CD4-positive, alpha-beta T cell treated with Interleukin-15 for 1 hour (primary cell): Measurements from ENCODE around the gene AIP.
"Not testable (repeated sequence)": the region's sequence is repeated elsewhere in the genome, so short reads cannot be mapped to it uniquely, and the experiment has no call there.

Source experiments
- DNase-seq: peaks from one replicate; pipeline ENCODE4 v3.0.0-alpha.2; 2020

AIP gene

GRCh38 chr11:67449116-67449844, 33.5 kb upstream of the AIP start:
- no peak for DNase-seq

DNA sequence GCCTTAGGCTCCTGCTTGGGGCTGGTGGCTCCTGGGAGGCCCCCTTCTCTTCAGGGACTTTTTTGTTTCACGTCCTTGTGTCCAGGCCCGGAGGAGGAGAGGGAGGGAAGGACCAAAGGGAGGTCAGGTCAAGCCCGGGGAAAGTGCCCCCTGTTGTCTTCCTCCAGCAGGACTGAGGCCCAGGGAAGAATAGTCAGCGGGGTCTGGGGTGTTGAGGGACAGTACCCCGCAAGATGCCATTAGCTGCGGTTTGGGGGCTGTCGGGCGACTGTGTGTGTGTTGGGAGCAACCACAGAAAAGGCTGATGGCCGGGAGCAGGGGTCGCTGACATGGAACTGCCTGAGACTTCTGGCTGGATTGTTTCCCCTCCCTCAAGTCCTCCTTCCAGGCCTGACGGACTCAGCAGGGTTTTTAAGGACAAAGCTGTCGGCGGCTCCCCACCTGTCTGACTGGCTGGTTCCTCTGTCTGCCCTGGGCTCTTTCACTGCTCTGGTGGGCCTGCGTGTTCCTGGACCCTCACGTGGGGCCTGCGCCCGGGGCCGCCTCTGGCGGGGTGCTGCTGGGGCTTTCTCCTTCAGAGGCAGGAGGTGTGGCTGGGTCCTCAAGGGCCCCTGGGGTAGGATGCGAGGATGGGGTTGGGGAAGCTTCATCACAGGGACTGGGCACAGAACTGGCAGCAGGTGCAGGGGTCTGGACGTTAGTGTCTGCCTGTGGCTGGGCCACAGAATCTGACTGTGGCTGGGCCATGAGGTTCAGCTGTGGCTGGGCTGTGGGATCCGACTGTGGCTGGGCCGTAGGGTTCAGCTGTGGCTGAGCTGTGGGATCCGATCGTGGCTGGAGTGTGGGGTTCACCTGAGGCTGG, 31.8 kb upstream of the AIP start:
- DNase-seq = no peak

DNA sequence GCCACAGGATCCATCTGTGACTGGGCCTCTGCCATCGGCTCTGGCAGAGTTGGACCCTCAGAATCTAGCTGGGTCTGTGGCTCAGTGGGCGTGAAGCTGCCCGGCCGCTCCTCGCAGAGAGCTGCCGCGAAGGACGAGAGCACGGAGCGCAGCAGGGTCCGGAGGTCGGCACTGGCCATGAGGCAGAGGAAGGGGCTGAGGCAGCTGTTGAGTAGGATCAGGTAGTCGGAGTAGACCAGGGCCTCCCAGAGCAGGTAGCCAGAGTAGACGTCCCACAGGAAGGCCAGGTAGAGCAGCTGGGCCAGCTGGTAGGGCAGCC, 31.2 kb upstream of the AIP start:
- DNase-seq = no peak

GRCh38 chr11:67452141-67452952, 30.5 kb upstream of the AIP start, which contains the start of gene GPR152:
TSS of gene GPR152 (minus strand) at chr11:67452729. CDS start at chr11:67452724, 5 bp downstream.
- no peak for DNase-seq

DNA sequence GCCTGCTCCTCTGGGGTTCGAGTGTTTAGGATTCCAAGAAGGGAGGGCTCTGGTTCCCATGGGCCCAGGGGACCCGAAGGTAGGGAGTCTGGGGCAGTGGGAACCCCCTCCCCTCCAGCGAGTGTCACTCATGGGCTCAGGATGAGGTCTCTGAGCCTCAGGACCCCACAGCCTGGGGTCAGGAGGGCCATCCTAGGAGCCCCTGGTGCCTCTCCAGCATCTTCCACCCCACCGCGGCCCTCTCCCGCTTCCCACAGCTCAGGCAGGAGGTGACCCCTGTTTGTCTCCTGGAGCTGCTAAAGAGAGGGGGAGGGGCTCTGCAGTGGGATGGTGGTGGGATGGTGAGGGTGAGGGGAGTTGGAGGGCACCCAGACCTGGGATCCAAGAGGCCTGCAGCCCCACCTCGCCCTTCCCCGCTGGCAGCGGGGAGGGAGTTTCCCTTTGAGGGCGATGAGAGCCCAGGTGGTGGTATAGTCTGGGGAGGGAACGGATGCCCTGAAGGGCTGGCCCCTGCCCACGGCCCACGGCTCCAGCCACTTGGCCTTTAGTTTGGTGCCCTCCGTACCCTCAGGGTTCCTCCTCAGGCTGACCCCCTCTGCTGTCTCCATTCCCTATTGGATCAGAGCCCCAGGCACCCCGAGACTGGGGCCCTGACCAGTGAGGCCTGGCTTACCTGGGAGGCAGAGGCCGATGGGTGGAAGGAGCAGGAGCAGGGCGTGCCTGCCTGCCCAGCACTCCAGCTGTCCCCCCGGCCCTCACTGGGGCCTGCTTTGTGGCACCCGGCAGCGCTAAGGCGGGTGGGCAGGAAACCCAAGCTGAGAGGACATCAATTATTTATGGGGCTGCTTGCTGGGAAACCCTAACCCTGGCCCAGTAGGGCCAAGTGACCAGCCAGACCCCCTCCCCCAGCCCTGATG, 28.8 kb upstream of the AIP start:
- no peak for DNase-seq

- DNase-seq = no peak
These were observed 27.8 kb upstream of the AIP start, which contains the start of gene CABP4 for GRCh38 chr11:67455054-67455453. TSS of gene CABP4 (plus strand) at chr11:67455354. CDS start at chr11:67455424, 70 bp downstream.

GRCh38 chr11:67456068-67456705, 26.6 kb upstream of the AIP start:
- no peak for DNase-seq

- DNase-seq = no peak
These were observed 25.4 kb upstream of the AIP start for GRCh38 chr11:67457453-67457852.

DNA sequence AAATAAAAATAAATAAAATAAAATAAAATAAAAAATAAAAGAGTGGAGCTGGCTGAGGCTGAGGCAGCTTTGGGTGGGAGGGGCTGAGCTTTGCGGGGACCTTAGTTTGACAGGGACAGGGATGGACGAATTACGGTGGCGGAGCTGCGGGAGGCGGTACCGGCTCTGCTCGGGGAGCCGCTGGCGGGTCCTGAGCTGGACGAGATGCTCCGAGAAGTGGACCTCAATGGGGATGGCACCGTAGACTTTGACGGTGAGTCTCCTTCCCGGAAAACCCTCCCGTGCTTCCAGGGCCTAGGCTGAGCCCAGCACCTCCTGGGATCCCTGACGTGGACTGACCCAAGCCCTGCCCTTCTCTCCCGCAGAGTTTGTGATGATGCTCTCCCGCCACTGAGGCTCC, 24.6 kb upstream of the AIP start:
- DNase-seq = no peak

DNA sequence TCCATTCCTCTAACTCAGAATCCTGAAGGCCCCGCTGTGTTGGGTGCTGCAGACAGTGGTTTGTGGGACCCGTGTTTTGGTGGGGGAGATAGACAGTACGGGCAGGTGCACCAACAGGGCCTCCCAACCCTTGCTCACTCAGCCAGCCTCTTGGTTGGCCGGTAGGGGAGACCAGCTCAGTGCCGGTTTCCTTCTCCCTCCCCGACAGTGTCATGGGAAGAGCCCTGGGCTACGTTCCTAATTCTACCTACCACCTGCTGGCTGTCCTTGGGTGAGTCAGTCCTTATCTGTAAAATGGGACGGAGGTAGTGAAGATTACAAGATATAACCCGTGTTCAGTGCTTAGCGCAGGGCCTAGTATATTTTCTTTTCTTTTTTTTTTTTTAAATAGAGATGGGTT, 19.6 kb upstream of the AIP start:
- DNase-seq = no peak

DNA sequence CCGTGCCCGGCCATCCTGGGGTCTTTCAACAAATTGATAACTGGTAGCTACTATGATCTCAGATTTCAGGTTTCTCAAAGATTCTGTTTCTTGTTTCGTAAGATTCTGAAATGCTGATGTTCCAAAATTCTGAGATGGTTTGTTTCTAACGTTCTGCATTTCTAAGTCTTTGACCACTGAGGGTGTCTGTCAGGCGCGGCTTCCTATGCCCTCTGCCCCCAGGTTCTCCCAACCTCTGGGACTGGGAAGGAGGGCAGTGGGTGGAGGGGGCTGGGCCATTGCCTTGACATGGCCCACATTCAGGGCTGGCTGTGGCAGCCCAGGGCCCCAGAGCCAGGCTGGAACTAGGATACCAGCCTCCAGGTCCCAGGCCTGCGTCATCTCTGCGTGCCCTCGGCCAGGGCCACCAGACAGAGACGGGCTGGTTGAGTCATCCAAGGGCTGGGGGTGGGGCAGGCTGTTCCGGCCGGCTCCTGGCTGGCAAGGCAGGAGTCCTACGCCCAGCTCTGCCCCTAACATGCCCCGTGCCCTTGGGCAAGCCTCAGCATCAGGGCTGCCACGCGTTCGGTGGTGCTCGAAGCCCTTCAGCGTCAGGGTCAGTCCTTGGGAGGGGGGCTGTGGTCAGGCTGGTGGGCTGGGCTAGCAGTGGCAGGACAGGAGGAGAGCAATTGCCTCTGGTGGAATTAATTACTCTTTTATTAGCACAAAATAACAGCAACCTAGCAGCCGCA, 19.0 kb upstream of the AIP start:
- peak; percentile 73 for DNase-seq

DNA sequence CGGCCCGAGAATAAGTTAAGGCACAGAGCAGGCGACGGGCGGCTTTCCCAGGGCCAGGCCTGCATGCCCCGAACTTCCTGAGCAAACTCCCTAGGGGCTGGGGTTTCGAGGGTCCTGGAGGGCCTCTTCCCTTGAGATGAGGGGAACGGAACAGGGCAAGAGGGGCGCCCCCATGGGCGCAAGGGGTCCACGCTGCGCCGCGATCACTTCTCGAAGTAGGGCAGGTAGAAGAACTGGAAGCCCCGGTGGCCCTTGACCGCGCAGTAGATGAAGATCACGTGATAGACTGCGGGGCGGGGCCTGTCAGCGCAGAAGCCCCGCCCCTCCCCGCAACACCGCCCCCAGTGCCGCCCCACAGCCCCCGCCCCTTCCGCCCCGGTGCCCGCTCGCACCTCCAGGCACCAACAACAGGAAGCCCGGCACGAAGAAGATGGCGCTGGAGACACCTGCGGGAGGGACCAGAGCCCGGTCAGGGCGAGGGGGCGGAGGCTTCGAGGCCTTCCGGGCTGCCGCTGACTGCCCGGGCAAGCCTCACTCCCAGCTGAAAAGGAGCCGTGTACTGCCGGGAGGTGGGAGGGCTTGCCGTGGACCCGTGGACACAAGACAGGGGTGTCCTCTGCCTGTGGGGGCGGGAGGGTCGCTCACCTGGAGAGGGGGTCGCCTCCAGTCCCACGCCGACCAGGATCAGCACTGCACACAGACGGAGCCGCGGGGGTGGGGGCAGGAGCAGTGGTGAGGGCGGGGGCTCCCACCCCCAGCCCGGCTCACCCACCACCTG, 18.2 kb upstream of the AIP start:
- DNase-seq = peak; percentile 95

GRCh38 chr11:67465189-67465510, 17.7 kb upstream of the AIP start:
- no peak for DNase-seq

DNA sequence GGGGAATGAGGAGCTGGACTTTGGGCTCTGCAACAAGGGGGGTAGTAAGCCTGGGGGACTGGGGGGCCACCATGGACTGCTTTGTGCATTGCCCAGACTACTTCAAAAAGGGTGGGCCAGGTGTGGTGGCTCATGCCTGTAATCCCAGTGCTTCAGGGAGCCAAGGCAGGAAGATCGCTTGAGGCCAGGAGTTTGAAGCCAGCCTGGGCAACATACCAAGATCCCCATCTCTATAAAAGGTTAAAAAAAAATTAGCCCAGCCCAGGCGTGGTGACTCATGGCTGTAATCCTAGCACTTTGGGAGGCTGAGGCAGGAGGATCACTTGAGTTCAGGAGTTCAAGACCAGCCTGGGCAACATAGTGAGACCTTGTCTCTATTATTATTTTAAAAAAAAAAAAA, 17.3 kb upstream of the AIP start:
- DNase-seq = not testable (repeated sequence)

DNA sequence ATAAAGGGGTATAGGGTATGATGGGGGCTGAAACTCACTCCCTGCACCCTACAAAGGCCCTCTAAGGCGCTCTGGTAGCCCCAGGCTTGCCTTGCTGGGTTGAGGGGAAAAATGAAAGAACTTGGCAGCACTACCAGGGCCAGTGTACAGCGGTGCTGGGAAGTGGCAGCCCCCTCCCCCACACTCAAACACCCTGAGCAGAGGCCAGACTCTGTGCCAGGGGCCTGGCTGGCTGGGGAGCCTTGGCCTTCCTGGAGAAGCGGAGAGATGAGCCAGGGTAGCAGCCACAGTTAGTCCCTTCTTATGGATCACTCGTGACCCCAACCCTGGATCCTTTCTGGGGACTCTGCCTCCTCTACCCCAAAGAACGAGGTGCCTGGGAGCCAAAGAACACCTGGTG, 16.5 kb upstream of the AIP start:
- no peak for DNase-seq

GRCh38 chr11:67466962-67467771, 15.7 kb upstream of the AIP start:
- DNase-seq = no peak

GRCh38 chr11:67468056-67468455, 14.8 kb upstream of the AIP start:
- no peak for DNase-seq

DNA sequence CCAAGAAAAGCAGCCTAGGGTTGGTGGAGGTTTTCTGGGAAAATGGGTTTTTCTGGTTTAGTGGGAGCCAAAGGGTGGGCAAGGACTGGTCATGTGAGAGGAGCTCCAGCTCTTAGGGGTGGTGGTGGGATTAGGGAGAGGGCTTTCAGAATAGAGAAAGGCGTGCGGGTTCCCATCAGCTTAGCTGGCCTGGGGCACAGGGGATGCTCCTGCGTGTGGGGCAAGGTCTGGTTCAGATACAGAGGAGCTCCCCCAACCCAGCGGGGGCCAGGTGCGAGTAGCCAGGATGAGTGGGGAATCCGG, 14.4 kb upstream of the AIP start:
- DNase-seq = no peak

DNA sequence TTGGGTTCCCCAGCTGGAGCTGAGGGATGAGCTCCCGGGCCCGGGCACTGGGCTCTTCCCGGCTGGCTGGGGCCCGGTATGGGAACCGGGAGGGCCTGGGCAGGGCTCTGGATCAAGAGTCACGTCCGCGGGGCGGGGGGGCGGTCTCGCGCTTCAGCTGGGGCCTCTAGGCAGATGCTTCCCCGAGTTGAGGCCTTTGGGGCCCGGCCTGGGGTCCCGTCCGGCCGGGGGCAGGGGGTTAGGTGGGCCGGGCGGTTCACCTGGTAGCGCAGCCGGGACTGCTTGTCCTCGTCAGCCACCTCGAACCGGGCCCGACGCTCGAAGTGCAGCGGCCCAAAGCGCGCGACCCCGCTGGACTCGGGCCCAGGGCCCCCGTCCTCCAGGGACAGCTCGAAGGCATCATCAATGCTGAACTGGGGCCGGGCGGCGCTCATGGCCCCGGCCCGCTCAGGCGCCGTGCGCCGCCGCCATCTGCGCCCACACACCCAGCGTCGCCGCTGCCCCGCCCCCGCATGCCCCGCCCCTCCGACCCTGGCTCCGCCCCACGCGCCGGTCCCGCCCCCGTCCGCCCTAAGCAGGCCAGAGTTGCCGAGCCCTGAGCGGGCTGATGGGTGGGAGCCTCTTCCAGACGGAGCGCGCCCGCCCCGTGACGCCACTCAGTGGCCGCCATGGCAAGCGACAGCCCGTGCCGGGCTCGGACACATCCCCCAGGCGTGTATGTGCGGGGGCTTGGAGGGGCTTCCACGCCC, 13.9 kb upstream of the AIP start, which contains the start of gene TMEM134:
TSS of gene TMEM134 (minus strand) at position 493 of the 749 bp plus-strand sequence. CDS start at position 434, 59 bp downstream.
- peak; percentile 94 for DNase-seq
